C4-2B (cell line): ENCODE measurements around the gene ATP2B3.

ENCODE experiments used
- CTCF ChIP-seq: fragments of 450-650 bp; conservative IDR thresholded peaks from 2 replicates; pipeline ENCODE4 v1.5.1; 2017; ENCODE audit warnings: mild to moderate bottlenecking
- ZFX ChIP-seq: fragments of 450-650 bp; IDR thresholded peaks from 2 replicates; pipeline ENCODE4 v1.6.1; 2017

DNA sequence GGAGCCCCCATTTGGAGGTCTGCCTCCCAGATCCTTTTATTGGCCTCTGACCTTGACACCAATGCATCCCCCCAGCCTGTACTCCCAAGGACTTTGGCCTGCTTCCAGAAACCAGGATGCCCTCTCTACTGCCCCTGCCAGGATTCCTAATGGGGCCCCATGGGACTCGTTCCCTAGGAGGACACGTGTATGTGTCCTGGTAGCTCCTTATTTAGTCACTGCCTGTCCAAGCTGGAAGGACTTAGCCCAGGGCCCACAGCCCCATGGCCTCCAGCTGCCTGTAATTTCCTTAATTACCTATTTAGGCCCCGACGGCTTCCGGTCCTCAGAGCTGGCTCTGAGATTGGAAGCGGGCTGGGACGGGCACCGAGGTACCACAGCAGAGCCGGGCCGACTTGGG is 9.4 kb downstream of the ATP2B3 start:
- TF ChIP-seq CTCF = no peak
- no peak for TF ChIP-seq ZFX
